ENCODE measurements around the gene TADA3.

The TADA3 gene

GRCh38 chr3:9809615-9810432, 17.6 kb upstream of the TADA3 start, which contains the start of gene TTLL3:
TSS of gene TTLL3 (plus strand) at chr3:9810262. CDS start at chr3:9810662, 400 bp downstream.
- peak within 1 kb of the TSS; percentile 48 for H3K4me3 ChIP-seq (ENCODE audit: control insufficient read depth, low read depth, low read length)
- peak; percentile 45 for DNase-seq (ENCODE audit: low read depth)
- TF ChIP-seq, protein P1, sequence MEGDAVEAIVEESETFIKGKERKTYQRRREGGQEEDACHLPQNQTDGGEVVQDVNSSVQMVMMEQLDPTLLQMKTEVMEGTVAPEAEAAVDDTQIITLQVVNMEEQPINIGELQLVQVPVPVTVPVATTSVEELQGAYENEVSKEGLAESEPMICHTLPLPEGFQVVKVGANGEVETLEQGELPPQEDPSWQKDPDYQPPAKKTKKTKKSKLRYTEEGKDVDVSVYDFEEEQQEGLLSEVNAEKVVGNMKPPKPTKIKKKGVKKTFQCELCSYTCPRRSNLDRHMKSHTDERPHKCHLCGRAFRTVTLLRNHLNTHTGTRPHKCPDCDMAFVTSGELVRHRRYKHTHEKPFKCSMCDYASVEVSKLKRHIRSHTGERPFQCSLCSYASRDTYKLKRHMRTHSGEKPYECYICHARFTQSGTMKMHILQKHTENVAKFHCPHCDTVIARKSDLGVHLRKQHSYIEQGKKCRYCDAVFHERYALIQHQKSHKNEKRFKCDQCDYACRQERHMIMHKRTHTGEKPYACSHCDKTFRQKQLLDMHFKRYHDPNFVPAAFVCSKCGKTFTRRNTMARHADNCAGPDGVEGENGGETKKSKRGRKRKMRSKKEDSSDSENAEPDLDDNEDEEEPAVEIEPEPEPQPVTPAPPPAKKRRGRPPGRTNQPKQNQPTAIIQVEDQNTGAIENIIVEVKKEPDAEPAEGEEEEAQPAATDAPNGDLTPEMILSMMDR (conservative IDR thresholded peaks at IDR 0.05; ENCODE audit: control insufficient read depth, insufficient read depth, low read depth, low read length): no peak

DNA sequence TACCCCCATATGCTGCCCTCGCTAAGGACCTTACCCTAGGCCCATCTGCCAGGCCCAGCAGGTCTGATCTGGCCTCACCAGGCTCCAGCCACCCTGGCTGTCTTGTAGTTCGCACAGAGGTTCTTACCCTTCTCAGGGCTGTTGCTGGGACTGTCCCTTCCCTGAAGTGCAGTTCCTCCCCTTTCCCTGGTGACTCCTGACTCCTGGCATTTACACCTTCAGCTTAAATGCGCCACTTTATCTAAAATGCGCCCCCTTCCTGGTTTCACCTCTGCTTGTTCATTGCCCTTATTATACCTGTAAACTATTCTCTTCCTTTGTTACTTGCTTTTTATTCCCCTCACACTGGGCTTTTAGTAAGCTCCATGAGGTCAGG, 17.0 kb upstream of the TADA3 start:
- peak overlapping the region; percentile 48 for H3K4me3 ChIP-seq (ENCODE audit: control insufficient read depth, low read depth, low read length)
- TF ChIP-seq, protein P1 (conservative IDR thresholded peaks at IDR 0.05; ENCODE audit: control insufficient read depth, insufficient read depth, low read depth, low read length): no peak
- no peak for DNase-seq (ENCODE audit: low read depth)

- TF ChIP-seq, protein P1 (conservative IDR thresholded peaks at IDR 0.05; ENCODE audit: control insufficient read depth, insufficient read depth, low read depth, low read length): peak; percentile 37
- no peak overlapping the region for H3K4me3 ChIP-seq (ENCODE audit: control insufficient read depth, low read depth, low read length)
- peak; percentile 44 for DNase-seq (ENCODE audit: low read depth)
Observed at GRCh38 chr3:9808345-9809037, 16.2 kb upstream of the TADA3 start.

DNA sequence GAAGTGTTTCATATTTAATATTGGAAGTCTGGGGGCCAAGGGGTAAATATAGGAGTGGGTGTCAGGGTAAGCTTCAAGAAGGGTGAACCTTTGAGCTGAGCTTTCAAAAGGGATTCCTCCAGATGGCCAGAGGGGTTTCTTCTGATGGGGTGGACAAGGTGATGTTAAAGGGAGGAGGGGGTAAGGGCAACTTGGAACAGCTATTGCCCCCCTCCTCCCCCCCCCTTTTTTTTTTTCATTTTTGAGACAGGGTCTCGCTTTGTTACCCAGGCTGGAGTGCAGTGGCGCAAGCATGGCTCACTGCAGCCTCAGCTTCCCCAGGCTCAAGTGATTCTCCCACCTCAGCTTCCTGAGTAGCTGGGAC, 15.7 kb upstream of the TADA3 start:
- TF ChIP-seq, protein P1 (conservative IDR thresholded peaks at IDR 0.05; ENCODE audit: control insufficient read depth, insufficient read depth, low read depth, low read length): no peak
- DNase-seq (ENCODE audit: low read depth): no peak

GRCh38 chr3:9806688-9807589, 14.7 kb upstream of the TADA3 start:
- no peak for DNase-seq (ENCODE audit: low read depth)
- TF ChIP-seq, protein P1 (conservative IDR thresholded peaks at IDR 0.05; ENCODE audit: control insufficient read depth, insufficient read depth, low read depth, low read length): no peak
- no peak overlapping the region for H3K4me3 ChIP-seq (ENCODE audit: control insufficient read depth, low read depth, low read length)

More for the DNA sequence above, 15.7 kb upstream of the TADA3 start:
- H3K4me3 ChIP-seq (ENCODE audit: control insufficient read depth, low read depth, low read length): no peak overlapping the region

GRCh38 chr3:9806137-9806536, 13.9 kb upstream of the TADA3 start:
- H3K4me3 ChIP-seq (ENCODE audit: control insufficient read depth, low read depth, low read length): no peak overlapping the region
- no peak for DNase-seq (ENCODE audit: low read depth)
- TF ChIP-seq, protein P1 (conservative IDR thresholded peaks at IDR 0.05; ENCODE audit: control insufficient read depth, insufficient read depth, low read depth, low read length): no peak

Measured in fibroblast of mammary gland (primary cell).